ENCODE measurements around the gene VEZF1. TPM values are rescaled to one million over a fixed set of nuclear protein-coding genes. Genes with fewer than 3 reads are reported as not detected.

The VEZF1 gene
- total and polyA plus RNA-seq, 2 experiments from 2014 or later = 36.0 to 67.7 TPM

GRCh38 chr17:57985675-57985974, 2.4 kb downstream of the VEZF1 start:
- no peak overlapping the region for H3K27ac ChIP-seq (ENCODE audit: low read depth)
- H3F3A ChIP-seq (replicated peaks; ENCODE audit: low read depth) = peaks cover 6% of the 10 kb centered on the region
- peaks cover 18% of the 10 kb centered on the region for H3K4me1 ChIP-seq (ENCODE audit: insufficient read depth)
- DNase-seq (ENCODE audit: low spot score) (no peak), ATAC-seq (no peak)
- H3K36me3 ChIP-seq (ENCODE audit: insufficient read depth) = 0 out of 2 replicates have a peak, but pooled peaks cover under 1% of the 10 kb centered on the region
- H3K27ac Mint-ChIP-seq = no peak overlapping the region
- peaks cover 24% of the 10 kb centered on the region; the same call in 2 of the 3 replicates for H3K36me3 Mint-ChIP-seq (ENCODE audit: low read depth)
- H3K9me2 ChIP-seq (ENCODE audit: insufficient read depth) = no peaks in the 10 kb centered on the region
- TF ChIP-seq CREB1 (CRISPR knock-in tag; IDR thresholded peaks at IDR 0.05; ENCODE audit: low read depth) (no peak), REST (IDR thresholded peaks at IDR 0.05; ENCODE audit: unreplicated experiment) (no peak), STAT1 (IDR thresholded peaks at IDR 0.05; ENCODE audit: unreplicated experiment) (no peak), ZNF462 (CRISPR knock-in tag; IDR thresholded peaks at IDR 0.05) (no peak), EZH2phosphoT487 (IDR thresholded peaks at IDR 0.05; ENCODE audit: unreplicated experiment) (no peak), ZNF331 (CRISPR knock-in tag; IDR thresholded peaks at IDR 0.05; ENCODE audit: low read depth) (no peak), EZH2 (IDR thresholded peaks at IDR 0.05; ENCODE audit: low read depth, unreplicated experiment) (no peak), JUNB (IDR thresholded peaks at IDR 0.05; ENCODE audit: unreplicated experiment) (no peak), NANOG (IDR thresholded peaks at IDR 0.05; ENCODE audit: borderline replicate concordance) (no peak), ETS1 (IDR thresholded peaks at IDR 0.05) (no peak), ZNF114 (CRISPR knock-in tag; IDR thresholded peaks at IDR 0.05) (no peak), CTCF (conservative IDR thresholded peaks at IDR 0.05; ENCODE audit: low read depth in 2 of 2) (no peak), POLR2AphosphoS5 (IDR thresholded peaks at IDR 0.05; ENCODE audit: low read depth) (no peak)
- no peaks in the 10 kb centered on the region; the same call in 2 of the 3 replicates for H3K9me3 Mint-ChIP-seq
- peaks cover 12% of the 10 kb centered on the region for H3K27me3 Mint-ChIP-seq (ENCODE audit: insufficient read depth, low read depth, poor library complexity)
- H2AFZ ChIP-seq = no peak overlapping the region
- peaks cover 22% of the 10 kb centered on the region for H4K20me1 ChIP-seq (replicated peaks; ENCODE audit: insufficient read depth)
- no peak overlapping the region for H3K4me3 ChIP-seq
- H3K79me2 ChIP-seq (replicated peaks; ENCODE audit: insufficient read depth) = peaks cover 63% of the 10 kb centered on the region
- no peaks in the 10 kb centered on the region for H3K27me3 ChIP-seq (ENCODE audit: insufficient read depth)
- H3K4me1 Mint-ChIP-seq = peaks cover 49% of the 10 kb centered on the region
- H3K4me3 Mint-ChIP-seq = peak overlapping the region; percentile 91; the same call in 2 of the 3 replicates
- H3K4me2 ChIP-seq = no peak overlapping the region

All from GM23338 (cell line).